ENCODE results near the gene ERC1.

GRCh38 chr12:1197264-1198018, 206.4 kb downstream of the ERC1 start:
- TF ChIP-seq CTCF (IDR thresholded peaks at IDR 0.05) = no peak
- no peak for TF ChIP-seq POLR2AphosphoS5 (IDR thresholded peaks at IDR 0.05)
- no peak for TF ChIP-seq POLR2A (IDR thresholded peaks at IDR 0.05)
- no peak for TF ChIP-seq EP300 (IDR thresholded peaks at IDR 0.05)
